IPS DF 4.7 (cell line): ENCODE results near the gene ITPR2.
"Not testable (repeated sequence)": the region's sequence is repeated elsewhere in the genome, so short reads cannot be mapped to it uniquely, and the experiment has no call there.

Experiments
- DNase-seq: peaks from one replicate; pipeline ENCODE4 v3.0.0-alpha.2; 2013; ENCODE audit warnings: low spot score; ENCODE audit errors: extremely low read depth

The ITPR2 gene

GRCh38 chr12:26314103-26314502, 518.9 kb downstream of the ITPR2 start:
- not testable (repeated sequence) for DNase-seq

DNA sequence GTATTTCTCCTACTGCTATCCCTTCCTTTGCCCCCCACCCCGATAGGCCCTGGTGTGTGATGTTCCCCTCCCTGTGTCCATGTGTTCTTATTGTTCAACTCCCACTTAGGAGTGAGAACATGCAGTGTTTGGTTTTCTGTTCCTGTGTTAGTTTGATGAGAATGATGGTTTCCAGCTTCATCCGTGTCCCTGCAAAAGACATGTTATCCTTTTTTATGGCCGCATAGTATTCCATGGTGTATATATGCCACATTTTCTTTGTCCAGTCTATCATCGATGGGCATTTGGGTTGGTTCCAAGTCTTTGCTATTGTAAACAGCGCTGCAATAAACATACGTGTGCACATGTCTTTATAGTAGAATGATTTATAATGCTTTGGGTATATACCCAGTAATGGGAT, 522.5 kb downstream of the ITPR2 start:
- DNase-seq, result not testable (repeated sequence)

GRCh38 chr12:26309634-26310033, 523.4 kb downstream of the ITPR2 start:
- no peak for DNase-seq

DNA sequence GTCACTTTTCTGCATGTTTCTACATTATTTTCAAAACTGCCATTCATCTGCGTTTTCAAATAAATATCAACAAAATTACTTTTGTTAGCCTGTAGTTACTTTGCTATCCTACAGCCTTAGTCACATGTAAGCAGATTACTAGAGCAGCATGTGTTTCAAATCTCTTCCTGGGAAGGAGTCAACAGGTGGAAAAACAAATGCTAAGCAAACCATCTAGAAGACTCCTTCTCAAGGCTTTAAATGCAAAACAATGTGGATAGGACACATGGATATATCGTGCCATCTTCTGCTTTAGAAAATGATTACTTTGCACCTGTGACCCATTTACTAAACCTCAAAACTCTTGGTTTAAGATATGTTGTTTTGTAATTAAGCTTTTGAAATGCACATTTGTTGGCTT, 528.7 kb downstream of the ITPR2 start:
- DNase-seq, result no peak

DNA sequence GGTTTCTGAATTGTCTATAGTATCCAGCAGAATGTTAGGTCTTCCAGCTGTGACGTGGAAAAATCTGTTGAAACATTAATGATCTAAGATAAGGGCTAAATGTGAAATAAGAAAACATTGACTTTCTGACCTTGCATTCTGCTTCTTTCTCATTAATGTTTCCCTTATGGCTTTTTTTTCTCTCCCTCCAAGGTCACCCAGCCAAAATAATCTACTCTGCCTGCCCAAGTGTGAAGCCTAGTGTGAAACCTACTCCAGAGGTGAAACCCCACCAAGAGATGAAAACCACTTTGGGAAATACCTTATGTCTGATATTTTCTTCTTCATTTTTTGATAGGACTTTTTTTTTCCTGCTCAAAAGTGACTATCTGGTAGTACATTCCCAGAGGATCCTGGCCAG, 529.6 kb downstream of the ITPR2 start:
- DNase-seq, result no peak

- DNase-seq, result no peak
Measured at GRCh38 chr12:26302776-26303175, 530.2 kb downstream of the ITPR2 start.

GRCh38 chr12:26299751-26300150, 533.2 kb downstream of the ITPR2 start:
- DNase-seq, result no peak

DNA sequence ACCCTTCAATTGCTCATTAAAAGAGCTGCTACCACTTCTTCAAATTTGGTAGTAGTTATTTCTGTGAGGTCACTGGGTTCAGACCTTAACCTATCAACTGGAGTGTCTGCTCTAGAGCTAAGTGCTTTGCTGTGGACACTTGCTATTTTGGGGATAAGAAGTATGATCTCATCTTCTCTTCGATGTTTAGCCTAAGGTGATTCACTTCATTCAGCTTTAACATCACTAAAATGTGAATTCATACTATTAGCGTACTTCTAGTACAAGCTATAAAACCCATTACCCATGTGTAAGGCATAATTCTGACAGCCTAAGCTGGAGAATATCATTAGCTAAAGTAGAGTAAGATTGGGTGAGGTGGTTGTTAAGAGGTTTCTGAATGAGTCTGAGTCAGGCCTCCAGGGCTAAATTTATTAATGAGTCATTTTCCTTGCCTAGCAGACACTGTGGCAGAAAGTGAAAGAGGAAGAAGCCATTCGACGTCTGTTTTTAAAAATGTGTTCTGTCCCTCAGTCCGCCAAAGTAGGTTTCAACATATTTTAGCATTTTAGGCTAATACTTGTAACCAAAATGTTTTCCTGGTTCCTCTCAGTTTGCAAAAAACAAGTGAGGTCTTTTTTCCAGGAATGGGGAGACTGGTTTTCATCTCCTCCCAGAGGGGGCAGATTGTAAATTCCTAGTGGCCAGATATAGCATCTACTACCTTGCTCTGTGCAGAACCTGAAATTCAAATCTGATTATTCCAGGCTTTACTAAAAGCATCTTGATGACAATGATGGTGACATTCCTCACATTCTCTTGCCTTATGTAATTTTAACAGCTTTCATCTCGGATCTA, 534.0 kb downstream of the ITPR2 start:
- DNase-seq, result no peak

GRCh38 chr12:26297396-26298070, 535.5 kb downstream of the ITPR2 start:
- DNase-seq, result no peak

DNA sequence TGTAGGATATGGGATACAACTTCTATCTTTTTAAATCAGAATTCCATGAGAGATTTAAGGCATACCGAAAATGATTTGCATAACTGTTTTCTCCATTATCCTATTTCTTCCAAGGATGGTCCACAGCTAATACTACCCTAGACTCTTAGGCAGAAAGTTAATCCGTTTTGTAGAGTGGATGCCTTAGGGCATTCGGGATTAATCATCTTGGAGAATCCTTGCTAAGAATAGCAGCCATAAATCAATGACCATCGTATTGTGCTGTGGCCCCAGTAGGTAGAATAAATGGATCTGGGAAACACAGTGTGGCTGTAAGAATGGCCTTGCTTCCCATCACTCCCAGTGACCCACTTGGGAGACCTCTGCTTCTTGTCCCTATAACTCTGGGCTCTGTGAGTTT, 538.0 kb downstream of the ITPR2 start:
- no peak for DNase-seq

GRCh38 chr12:26293612-26294011, 539.4 kb downstream of the ITPR2 start:
- DNase-seq, result no peak

GRCh38 chr12:26292596-26292995, 540.4 kb downstream of the ITPR2 start:
- DNase-seq, result no peak

GRCh38 chr12:26290565-26290964, 542.4 kb downstream of the ITPR2 start:
- DNase-seq, result no peak

- no peak for DNase-seq
Measured at GRCh38 chr12:26287671-26288381, 545.2 kb downstream of the ITPR2 start.
